Anterior cingulate cortex (tissue), 58 donors: ENCODE measurements around the gene NFE2L3.
"Not testable (repeated sequence)": the region's sequence is repeated elsewhere in the genome, so short reads cannot be mapped to it uniquely, and the experiment has no call there.

Experiments used
- DNase-seq, 58 donors: peaks; one replicate each; lab custom pipeline; 2025; lab: John Stamatoyannopoulos, UW

NFE2L3 gene

DNA sequence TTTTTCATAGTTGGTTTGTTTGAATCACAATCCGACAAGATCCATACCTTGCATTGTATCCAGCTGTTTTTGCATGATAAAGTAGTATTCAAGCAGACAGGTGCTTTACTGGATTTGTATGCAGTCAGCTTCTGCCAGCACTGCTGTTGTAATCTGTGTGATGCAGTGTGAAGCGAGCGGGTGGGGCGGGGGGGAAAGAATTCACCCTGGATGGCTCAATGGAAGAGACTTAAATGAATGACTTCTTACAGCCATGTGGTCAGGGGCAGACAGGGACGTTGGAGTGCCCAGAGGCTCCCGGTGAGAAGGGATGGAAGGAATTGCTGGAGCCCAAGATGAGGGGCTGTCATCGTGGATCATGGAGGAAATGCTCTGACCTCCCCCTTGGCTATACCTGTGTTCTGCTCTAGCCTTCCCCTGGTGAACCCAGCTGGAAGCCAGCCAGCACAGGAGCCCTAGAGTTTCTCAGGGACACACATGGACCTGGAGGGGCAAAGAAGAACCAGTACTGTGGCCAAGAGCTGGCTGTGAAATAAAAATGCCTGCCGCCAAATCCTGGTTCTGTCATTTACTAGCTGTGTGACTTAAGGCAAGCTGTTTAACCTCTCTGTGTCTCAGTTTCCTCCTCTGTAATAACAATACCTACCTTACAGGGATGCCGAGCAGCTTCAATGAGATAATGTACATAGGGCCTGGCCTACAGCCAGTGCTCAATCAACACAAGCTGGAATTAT, 14.1 kb downstream of the NFE2L3 start:
- no peak for DNase-seq

DNA sequence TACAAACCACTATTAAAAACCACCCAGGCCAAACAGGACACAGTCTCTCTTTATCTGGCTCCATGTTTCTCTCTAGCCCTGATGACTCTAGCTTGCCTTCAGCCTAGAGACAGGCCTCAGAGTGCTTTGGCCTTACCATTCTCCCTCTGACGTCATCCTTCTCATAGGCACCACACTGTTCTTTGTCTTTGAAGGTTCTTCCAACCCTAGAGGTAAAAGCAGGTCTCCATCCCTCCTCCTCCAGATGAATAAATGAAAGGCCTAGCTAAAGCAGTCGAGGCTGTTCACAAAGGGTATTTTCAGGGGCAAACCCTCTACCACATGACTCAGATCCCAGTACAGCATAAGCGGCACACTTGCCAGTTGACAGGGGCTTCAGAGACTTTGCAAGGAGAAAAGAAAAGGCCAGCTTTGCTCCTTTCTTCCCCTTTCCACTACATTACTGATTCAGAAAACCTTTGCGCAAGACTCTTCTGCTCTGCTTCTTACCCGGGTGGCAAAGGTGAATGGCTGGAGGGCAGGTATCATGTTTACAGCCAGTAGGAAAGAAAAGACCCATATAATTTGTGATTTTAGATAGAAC, 14.8 kb downstream of the NFE2L3 start:
- no peak for DNase-seq

DNA sequence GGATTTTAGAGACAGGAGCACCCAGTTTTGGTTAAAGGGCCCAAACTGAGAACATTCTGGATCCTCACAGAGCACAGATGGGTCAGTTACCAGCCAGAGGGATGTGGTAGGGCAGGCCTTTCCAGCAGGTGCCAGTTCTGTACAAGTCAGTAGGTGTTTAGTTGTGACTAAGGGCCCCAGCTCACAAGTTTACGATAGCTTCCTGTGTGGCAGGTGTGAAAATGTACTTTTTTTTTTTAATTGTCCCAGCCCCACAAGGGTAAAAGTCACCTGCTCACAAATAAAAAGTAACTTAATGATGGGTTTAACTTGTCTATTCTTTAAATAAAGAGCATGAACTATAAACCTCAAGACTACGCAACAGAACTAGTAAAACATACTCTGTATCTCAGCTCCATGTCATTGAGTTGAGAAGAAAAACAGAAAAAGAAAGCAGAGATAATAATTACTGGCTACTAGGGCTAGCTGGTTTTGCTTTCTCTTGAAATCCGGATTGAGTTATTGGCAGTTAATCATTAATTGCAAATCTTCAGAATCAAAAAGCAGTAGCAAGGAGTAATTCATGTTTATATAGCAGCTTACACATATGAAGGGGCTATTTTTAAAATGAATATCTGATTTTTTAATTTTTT, 15.4 kb downstream of the NFE2L3 start:
- DNase-seq = no peak

DNA sequence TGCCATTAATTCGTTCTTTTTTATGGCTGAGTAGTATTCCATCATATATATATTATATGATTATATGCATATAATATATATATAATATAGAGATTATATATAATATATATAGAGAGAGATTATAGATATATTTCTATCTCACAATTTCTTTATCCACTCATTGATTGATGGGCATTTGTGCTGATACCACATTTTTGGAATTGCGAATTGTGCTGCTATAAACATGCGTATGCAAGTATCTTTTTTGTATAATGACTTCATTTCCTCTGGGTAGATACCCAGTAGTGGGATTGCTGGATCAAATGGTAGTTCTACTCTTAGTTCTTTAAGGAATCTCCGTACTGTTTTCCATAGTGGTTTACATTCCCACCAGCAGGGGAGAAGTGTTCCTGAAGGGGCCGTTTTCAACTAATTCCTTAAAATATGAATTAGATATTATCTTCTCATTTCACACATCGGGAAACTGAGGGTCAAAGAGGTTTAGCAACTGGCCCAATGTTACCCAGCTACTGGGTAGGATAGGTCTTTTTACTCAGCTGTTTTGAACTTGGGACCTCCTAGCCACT, 16.5 kb downstream of the NFE2L3 start:
- no peak for DNase-seq

DNA sequence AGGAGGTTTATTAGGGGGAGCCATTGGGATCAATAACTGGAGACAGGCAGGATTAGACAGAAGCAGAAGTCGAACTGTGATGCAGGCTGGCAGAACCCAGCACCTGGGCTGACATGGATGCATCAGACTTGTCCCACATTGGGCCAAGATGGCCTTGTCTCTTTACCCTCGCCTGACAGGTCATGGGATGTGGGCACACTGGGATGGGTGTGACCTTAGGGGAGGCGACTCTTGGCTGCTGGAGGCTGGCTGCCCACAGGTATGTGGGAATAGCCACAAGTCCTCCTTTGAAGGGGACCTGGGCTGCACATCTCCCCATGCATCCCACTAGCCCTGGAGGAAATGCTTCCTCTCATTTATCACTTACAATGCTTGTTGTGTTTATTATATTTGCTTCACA, 17.3 kb downstream of the NFE2L3 start:
- no peak for DNase-seq

DNA sequence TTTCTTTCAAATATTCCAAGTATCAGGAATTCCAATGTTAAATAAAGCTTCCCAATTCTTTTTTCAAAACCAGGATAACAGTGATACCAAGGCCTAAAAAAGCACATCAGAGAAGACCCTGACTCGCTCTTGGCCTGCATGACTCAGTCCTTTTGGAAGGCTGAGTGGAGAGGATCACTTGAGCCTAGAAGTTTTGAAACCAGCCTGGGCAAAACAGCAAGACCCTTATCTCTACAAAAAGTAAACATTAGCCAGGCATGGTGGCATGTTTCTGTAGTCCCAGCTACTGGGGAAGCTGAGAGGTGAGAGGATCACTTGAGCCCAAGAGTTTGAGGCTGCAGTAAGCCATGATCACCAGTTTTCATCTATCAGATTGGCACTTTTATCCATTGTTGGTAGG, 18.7 kb downstream of the NFE2L3 start:
- no peak for DNase-seq

DNA sequence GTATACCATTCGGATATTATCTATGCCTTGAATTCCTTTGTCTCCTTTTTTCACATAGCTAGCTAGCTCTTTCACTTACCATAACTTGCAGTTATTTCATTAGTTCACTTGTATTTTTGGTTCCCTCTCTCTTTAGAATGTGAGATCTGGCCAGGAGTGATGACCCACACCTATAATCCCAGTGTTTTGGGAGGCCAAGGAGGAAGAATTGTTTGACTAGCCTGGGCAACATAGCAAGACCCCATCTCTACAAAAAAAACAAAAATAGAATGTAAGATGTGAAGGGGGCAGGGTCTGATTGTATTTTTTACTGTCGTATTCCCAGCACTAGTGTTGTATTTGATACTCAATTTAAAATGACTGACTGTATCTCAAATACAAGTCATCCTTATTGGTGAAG, 19.6 kb downstream of the NFE2L3 start:
- DNase-seq = no peak

DNA sequence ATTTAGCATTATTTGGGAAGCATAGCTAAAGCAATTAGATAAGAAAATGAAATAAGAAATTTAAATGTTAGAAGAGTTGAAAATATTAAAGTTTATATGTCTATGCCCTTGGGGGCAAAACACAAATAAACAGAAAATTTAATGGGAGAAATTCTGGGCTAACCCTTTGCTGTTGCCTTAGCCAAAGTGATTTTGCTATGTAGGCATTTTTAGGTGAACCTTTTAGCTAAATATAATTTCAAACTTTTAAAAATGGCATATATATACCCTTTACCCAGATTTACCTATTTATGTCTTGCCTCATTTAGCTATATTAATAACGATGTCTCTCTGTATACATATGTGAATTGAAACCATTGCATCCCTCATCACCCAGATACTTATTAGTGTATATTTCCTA, 20.1 kb downstream of the NFE2L3 start:
- DNase-seq = no peak

DNA sequence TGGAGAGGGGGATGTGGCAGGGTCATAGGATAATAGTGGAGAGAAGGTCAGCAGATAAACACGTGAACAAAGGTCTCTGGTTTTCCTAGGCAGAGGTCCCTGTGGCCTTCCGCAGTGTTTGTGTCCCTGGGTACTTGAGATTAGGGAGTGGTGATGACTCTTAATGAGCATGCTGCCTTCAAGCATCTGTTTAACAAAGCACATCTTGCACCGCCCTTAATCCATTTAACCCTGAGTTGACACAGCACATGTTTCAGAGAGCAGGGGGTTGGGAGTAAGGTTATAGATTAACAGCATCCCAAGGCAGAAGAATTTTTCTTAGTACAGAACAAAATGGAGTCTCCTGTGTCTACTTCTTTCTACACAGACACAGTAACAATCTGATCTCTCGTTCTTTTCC, 23.9 kb downstream of the NFE2L3 start:
- not testable (repeated sequence) for DNase-seq

DNA sequence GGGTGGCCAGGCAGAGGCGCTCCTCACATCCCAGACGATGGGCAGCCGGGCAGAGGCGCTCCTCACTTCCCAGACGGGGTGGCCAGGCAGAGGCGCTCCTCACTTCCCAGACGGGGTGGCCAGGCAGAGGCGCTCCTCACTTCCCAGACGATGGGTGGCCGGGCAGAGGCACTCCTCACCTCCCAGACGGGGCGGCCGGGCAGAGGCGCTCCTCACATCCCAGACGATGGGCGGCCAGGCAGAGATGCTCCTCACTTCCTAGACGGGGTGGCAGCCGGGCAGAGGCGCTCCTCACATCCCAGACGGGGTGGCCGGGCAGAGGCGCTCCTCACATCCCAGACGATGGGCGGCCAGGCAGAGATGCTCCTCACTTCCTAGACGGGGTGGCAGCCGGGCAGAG, 24.7 kb downstream of the NFE2L3 start:
- DNase-seq = not testable (repeated sequence)

DNA sequence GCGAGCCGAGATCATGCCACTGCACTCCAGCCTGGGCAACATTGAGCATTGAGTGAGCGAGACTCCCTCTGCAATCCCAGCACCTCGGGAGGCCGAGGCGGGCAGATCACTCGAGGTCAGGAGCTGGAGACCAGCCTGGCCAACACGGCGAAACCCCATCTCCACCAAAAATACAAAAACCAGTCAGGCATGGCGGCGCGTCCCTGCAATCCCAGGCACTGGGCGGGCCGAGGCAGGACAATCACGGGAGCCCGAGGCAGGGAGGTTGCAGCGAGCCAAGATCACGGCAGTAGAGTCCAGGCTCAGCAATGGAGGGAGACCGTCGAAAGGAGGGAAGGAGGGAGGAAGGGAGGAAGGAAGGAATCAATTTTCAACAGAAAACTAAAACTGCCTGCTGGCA, 25.3 kb downstream of the NFE2L3 start:
- DNase-seq = not testable (repeated sequence)

DNA sequence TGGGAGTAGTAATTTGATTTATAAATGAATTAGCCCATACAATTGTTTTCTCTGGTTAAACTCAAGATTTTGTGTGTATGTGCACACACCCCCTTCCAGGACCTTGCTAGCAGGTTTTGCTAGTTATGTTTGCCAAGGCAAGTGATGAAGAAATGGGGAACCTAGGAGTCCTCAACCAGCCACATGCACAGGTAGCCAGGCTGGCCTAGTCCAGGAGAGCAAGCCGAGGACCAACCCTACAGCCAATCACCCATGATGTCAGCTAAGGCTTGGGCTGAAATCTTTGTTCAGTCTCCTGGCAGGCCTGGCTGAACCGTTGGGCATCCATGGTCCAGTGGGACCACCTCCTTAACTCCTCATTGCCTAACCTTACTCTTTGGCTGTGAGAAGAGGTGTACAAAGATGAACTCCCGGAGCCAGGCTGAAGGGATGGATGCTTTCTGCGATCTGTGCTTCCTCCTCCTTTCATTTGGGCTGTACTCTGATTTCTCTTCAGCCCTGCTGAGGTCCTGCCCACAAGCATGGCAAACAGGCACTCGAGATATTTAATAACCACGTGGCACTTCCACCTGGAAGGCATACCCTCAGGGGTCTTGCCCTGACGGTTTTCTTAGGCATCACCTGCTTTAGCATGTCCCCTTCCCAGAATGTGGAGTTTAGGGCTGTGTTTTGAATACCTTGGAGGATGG, 26.4 kb downstream of the NFE2L3 start:
- no peak for DNase-seq

DNA sequence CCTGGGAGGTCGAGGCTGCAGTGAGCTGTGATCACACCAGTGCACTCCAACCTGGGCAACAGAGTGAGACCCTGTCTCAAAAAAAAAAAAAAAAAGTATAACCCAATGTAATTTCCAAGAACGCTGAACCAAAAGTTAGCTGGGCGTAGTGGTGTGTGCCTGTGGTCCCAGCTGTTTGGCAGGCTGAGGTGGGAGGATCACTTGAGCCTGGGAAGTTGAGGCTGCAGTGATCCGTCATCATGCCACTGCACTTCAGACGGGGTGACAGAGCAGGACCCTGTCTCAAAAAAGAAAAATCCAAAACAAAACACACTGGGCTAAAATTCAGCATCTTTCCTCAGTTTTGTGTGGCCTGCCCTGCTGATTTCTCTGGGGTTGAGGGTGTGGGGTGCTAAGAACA, 27.4 kb downstream of the NFE2L3 start:
- no peak for DNase-seq

DNA sequence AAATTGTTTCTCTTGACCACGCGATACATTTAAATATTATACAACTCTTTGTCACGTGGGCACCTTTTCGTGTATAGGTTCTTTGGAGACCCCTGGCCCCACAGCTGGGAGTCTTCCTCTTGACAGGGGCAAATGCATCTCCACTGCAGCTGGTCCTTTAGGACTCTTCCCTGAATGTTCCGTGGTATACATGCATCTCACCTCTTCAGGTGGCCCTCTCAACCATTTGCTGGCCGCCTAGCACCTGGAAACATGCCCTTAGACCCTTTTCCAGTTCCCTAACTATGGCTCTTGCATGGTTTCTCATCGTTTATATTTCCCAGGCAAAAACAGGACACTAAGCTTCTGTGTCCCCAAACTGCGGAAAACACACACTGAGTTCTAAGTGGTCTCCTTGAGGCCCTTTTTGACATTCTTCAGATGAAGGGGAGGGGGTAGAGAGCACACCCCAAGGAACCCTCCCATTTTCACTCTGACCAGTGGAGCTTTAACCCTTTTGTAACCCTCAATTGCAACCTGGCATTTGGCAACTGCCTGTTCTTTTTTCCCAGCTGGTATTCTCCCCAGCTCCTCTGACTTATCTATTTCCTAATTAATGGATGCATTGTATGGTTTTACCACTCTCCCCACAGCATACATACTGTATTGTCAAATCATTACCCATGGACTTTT, 28.0 kb downstream of the NFE2L3 start:
- no peak for DNase-seq

DNA sequence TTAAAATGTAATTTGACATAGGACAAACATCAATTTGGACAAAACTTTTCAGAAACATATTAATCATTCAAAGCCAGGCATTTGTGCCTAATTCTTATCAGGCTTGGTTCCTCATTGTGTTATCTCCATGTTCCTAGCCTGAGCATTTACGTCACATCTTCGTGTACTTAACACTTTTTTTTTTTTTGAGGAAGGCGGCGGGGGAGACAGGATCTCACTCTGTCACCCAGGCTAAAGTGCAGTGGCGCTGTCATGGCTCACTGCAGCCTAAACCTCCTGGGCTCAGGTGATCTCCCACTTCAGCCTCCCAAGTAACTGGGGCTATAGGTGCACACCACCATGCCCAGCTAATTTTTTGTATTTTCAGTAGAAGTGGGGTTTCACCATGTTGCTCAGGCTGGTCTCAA, 28.8 kb downstream of the NFE2L3 start:
- no peak for DNase-seq

DNA sequence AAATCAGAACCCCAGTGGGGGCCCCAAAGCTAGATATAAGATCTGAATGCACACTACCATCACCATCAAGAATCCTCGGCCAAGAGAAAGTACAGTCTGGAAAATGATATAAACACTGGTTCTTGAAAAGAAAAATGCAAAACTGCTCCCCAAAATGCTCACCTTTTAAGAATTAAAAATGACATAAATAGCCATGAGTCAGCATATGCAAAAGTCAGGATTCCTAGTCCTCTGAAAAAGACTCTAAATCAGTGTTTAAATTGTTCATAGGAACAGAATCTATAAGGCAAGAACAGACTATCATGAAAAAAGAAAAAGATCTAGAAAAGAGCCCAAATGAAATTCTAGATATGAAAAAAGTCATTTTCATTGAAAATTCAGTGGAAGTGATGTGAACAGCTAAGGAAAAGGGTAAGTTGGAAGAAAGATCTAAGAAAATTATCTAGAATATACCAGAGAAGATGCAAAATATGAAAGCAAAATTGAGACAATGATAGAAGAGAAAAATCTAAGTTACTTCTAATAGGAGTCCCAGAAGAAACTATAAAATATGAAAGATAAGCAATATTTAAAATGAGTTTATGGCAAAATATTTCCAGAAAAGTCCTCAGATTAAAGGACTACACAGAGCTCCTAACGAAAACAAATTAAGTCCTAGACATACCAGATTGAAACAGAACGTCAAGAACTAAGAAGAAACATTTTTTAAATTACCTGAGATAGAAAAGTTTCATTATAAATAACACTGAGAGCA, 29.7 kb downstream of the NFE2L3 start:
- DNase-seq = no peak

DNA sequence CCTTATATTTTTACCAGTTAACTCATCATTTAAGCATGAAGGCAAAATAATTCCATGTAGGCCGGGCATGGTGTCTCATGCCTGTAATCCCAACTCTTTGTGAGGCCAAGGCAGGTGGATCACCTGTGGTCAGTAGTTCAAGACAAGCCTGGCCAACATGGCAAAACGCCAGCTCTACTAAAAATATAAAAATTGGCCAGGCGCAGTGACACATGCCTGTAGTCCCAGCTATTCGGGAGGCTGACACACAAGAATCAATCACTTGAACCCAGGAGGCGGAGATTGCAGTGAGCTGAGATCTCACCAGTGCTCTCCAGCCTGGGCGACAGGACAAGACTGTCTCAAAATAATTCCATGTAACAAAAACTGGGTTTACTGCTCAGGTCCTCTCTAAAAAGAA, 30.3 kb downstream of the NFE2L3 start:
- peak in 1 of 58 donors; percentile 9 for DNase-seq

DNA sequence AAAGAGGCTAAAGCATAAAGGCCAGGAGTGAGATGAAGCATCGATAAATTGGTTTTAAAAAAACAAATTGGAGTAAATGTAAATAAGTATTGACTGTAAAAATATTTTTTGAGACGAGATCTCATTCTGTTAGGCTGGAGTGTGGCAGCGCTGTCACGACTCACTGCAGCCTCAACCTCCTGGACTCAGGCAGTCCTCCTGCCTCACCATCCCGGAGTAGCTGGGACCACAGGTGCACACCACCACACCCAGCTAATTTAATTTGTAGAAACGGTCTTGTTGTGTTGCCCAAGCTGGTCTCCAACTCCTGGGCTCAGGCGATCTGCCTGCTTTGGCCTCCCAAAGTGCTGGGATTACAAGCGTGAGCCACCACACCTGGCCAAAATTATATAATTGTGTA, 30.7 kb downstream of the NFE2L3 start:
- DNase-seq = no peak

DNA sequence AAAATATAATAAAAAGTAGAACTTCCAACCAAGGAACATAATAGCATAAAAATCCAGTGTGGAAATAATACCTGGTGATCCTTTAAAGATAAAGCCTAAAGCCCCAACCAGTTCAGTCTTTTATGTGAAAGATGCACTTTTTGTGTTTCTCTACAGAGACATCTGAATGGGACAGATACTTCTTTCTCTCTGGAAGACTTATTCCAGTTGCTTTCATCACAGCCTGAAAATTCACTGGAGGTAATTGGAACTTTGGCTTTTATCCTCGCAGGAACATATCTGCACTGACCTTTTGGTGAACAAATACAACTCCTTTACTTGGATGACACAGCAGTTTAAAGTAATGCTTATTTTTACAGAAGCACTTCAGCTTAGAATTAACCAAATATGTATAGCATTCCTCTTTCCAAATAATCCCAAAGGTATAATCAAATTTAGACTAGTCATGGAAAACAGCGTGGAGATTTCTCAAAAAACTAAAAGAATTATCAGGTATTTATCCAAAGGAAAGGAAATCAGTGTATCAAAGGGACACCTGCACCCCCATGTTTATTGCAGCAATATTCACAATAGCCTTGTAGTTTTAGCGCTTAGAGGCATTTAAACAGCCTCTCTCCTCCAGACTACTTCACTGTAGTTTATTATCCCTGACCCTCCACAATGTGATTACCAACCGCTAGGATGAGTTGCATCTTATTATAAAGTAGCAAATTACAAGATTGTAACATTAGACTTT, 31.7 kb downstream of the NFE2L3 start:
- DNase-seq = no peak
